ENCODE results near the gene TCEANC2.
"Not testable (repeated sequence)": the region's sequence is repeated elsewhere in the genome, so short reads cannot be mapped to it uniquely, and the experiment has no call there.

The TCEANC2 gene

DNA sequence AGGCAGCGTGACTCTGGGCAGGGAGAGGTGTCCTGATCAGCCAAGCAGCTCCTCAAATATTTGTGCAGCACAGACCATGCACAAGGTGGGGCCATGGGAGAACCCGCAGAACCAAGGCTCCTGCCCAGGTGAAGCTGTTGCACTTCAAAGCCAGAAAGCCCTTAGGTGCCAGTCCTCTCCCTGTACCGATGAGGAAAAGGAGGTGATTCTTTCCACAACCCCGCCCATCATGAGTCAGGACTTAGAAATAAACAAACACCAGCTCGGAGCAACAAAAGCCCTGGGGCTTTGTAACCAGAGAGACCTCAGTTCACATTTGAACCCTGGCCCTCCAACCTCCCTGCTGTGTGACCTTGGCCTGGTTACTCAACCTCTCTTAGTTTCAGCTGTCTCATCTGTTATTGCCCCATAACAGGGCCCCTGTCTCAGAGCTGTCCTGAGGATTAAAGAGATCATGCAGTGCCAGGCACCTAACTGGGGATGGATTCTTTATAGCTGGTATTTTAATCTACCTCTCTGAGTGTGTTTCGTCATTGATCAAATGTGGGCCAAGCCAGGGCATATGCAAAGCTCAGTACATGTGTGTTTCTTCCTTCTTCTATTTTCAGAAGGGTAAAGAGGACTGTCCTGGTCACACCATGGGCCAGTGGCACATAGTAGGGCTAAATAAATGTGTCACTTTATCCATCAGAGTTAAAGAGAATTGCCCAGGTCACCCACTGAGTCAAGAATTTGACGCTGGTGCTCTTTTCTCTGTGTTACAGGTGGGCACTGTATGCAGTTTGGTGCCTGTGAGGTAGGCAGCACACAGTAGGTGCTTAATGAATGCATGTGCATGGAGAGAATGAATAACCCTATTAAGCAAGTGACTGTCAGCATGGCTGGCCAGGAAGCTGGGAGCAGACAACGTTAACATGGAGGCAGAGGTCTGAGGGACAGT is 36.8 kb upstream of the TCEANC2 start:
- no peak for TF ChIP-seq MYC (IDR thresholded peaks at IDR 0.05; ENCODE audit: low read depth, low read length)
- TF ChIP-seq, protein P1, sequence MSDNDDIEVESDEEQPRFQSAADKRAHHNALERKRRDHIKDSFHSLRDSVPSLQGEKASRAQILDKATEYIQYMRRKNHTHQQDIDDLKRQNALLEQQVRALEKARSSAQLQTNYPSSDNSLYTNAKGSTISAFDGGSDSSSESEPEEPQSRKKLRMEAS (IDR thresholded peaks at IDR 0.05; ENCODE audit: low read depth, low read length) = no peak
- TF ChIP-seq, protein P2, sequence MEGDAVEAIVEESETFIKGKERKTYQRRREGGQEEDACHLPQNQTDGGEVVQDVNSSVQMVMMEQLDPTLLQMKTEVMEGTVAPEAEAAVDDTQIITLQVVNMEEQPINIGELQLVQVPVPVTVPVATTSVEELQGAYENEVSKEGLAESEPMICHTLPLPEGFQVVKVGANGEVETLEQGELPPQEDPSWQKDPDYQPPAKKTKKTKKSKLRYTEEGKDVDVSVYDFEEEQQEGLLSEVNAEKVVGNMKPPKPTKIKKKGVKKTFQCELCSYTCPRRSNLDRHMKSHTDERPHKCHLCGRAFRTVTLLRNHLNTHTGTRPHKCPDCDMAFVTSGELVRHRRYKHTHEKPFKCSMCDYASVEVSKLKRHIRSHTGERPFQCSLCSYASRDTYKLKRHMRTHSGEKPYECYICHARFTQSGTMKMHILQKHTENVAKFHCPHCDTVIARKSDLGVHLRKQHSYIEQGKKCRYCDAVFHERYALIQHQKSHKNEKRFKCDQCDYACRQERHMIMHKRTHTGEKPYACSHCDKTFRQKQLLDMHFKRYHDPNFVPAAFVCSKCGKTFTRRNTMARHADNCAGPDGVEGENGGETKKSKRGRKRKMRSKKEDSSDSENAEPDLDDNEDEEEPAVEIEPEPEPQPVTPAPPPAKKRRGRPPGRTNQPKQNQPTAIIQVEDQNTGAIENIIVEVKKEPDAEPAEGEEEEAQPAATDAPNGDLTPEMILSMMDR (IDR thresholded peaks at IDR 0.05; ENCODE audit: low read depth, low read length) = no peak
- TF ChIP-seq POLR2A (IDR thresholded peaks at IDR 0.05; ENCODE audit: extremely low read depth, insufficient read length) = no peak
- peak; percentile 28 for DNase-seq (ENCODE audit: low read depth)
- H3K4me3 ChIP-seq (ENCODE audit: low read depth, low read length) = no peak overlapping the region

DNA sequence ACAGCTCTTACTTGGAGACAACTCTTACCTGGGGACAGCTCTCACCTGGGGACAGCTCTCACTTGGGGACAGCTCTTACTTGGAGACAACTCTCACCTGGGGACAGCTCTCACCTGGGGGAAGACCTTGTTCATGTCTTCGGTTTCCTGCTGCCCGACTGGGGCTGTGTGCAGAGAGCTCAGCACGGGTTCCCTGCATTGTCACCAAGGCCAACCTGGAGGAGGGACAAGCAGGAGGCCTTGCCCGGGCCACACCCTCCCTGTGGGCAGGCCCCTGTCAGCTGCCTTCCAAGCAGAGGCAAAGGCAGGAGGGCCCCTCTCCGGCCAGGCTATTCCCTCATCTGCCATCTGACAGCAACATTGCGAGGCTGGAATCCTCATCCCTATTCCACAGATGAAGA is 35.4 kb upstream of the TCEANC2 start, which contains the start of gene LDLRAD1:
Gene LDLRAD1, minus strand, starts transcription at position 208 of the 400 bp plus-strand sequence. Its CDS starts 74 bp downstream, at position 134.
- TF ChIP-seq MYC (IDR thresholded peaks at IDR 0.05; ENCODE audit: low read depth, low read length) (no peak), POLR2A (IDR thresholded peaks at IDR 0.05; ENCODE audit: extremely low read depth, insufficient read length) (no peak)
- TF ChIP-seq, protein P1 (IDR thresholded peaks at IDR 0.05; ENCODE audit: low read depth, low read length) = no peak
- TF ChIP-seq, protein P2 (IDR thresholded peaks at IDR 0.05; ENCODE audit: low read depth, low read length) = no peak
- no peak for DNase-seq (ENCODE audit: low read depth)
- H3K4me3 ChIP-seq (ENCODE audit: low read depth, low read length) = no peak within 1 kb of the TSS

DNA sequence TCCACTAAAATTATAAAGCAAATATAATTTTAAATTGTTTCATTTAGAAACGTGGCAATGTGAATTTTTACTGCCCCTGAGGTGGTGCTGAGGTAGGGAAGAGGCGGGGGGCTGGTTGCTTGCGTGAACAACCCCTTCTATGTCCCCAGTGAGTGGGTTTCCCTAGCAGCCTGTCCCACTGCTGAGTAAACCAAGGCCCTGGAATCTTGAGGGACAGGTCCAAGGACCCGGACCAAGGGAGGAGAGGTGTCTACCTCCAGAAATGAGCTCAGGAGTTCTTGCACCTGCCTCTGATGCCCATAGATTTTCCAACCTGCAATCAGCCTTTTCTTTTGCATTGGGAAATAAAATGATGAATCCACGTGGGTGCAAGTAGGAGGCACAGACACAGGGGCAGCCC is 34.8 kb upstream of the TCEANC2 start:
- DNase-seq (ENCODE audit: low read depth) = no peak
- H3K4me3 ChIP-seq (ENCODE audit: low read depth, low read length) = no peak overlapping the region
- TF ChIP-seq MYC (IDR thresholded peaks at IDR 0.05; ENCODE audit: low read depth, low read length) = no peak
- TF ChIP-seq, protein P1 (IDR thresholded peaks at IDR 0.05; ENCODE audit: low read depth, low read length) = no peak
- TF ChIP-seq POLR2A (IDR thresholded peaks at IDR 0.05; ENCODE audit: extremely low read depth, insufficient read length) = no peak
- TF ChIP-seq, protein P2 (IDR thresholded peaks at IDR 0.05; ENCODE audit: low read depth, low read length) = no peak

DNA sequence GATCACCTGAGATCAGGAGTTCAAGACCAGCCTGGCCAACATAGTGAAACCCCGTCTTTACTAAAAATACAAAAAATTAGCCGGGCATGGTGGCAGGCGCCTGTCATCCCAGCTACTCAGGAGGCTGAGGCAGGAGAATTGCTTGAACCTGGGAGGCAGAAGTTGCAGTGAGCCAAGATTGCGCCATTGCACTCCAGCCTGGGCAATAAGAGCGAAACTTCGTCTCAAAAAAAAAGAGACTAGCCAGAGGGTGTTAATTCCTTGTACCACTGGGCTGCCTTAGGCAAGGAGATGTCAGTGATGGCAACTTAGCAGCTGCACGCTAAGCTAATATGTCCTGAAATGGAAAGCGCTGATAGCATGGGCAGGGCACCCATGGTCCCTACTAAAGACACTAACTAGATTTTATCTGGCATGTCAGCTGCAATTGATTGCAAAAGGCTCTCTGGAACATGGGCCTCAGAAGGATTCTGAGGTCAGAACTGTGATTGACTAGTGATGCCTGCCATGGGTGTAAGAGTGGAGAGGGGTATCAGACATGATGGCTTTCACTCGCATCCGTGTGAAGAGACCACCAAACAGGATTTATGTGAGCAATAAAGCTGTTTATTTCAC is 33.7 kb upstream of the TCEANC2 start:
- H3K4me3 ChIP-seq (ENCODE audit: low read depth, low read length) = not testable (repeated sequence)
- DNase-seq (ENCODE audit: low read depth) = peak; percentile 15

DNA sequence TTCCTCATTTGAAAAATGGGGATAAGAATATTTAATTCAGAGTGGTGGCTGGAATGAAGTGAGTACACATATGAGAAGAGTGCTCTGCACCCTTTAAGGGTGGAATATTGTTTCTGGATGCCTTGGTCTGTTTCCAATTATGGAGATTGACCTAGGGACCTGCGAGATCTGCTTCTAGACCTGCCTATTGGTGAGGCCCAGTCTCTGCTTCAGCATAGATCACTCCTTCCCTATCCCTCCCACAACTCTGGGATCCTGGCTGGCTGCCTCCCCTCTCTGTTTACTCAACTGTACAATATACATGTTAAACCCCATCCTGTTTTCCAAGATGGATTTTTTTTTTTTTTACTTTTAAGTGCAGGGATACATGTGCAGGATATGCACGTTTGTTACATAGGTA is 29.1 kb upstream of the TCEANC2 start:
- no peak overlapping the region for H3K4me3 ChIP-seq (ENCODE audit: low read depth, low read length)
- TF ChIP-seq MYC (IDR thresholded peaks at IDR 0.05; ENCODE audit: low read depth, low read length) (no peak), POLR2A (IDR thresholded peaks at IDR 0.05; ENCODE audit: extremely low read depth, insufficient read length) (no peak)
- TF ChIP-seq, protein P1 (IDR thresholded peaks at IDR 0.05; ENCODE audit: low read depth, low read length) = no peak
- TF ChIP-seq, protein P2 (IDR thresholded peaks at IDR 0.05; ENCODE audit: low read depth, low read length) = no peak
- no peak for DNase-seq (ENCODE audit: low read depth)

DNA sequence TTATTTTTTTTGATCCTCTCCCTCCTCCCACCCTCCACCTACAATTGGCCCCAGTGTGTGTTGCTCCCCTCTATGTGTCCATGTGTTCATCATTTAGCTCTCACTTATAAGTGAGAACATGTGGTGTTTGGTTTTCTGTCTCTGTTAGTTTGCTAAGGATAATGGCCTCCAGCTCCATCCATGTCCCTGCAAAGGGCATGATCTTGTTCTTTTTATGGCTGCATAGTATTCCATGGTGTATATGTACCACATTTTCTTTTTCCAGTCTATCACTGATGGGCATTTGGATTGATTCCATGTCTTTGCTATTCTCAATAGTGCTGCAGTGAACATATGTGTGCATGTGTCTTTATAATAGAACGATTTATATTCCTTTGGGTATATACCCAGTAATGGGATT is 28.6 kb upstream of the TCEANC2 start:
- DNase-seq (ENCODE audit: low read depth); H3K4me3 ChIP-seq (ENCODE audit: low read depth, low read length): not testable (repeated sequence)
